HG03442 (cell line): ENCODE results near the gene OPN1MW2.
"Not testable (repeated sequence)": the region's sequence is repeated elsewhere in the genome, so short reads cannot be mapped to it uniquely, and the experiment has no call there.

Experiments used
- ATAC-seq: cut with Tn5 transposase; IDR thresholded peaks from one replicate; pipeline ENCODE4 v1.9.1; 2021; ENCODE audit warnings: mild to moderate bottlenecking, moderate library complexity; ENCODE audit not compliant: unreplicated experiment

OPN1MW2 gene

DNA sequence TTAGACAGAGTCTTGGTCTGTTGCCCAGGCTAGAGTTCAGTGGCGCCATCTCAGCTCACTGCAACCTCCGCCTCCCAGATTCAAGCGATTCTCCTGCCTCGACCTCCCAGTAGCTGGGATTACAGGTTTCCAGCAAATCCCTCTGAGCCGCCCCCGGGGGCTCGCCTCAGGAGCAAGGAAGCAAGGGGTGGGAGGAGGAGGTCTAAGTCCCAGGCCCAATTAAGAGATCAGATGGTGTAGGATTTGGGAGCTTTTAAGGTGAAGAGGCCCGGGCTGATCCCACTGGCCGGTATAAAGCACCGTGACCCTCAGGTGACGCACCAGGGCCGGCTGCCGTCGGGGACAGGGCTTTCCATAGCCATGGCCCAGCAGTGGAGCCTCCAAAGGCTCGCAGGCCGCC lies at the start of gene OPN1MW2:
TSS of gene OPN1MW2 (plus strand) at position 301 of the 400 bp plus-strand sequence. CDS start at position 361, 60 bp downstream.
- not testable (repeated sequence) for ATAC-seq

DNA sequence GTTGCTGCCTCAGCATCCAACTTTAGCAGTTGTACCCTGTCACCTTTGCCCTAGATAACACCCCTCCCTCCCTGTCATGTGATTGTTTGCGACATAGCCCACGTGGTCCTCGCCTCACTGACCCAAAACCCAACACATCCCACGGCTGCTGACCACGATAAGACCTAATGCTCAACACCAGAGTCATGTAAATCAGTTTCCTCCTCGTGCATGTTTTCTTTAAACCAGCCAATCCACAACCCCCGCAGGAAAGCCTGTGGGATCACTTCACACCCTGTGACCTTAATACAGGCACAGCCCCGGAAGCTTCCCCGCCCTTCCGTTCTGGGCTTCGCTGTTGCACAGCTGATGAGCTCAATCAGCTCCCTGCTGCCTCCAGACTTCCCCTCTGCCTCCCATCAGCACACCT lies 47.0 kb upstream of the OPN1MW2 start:
- peak; percentile 73 for ATAC-seq

DNA sequence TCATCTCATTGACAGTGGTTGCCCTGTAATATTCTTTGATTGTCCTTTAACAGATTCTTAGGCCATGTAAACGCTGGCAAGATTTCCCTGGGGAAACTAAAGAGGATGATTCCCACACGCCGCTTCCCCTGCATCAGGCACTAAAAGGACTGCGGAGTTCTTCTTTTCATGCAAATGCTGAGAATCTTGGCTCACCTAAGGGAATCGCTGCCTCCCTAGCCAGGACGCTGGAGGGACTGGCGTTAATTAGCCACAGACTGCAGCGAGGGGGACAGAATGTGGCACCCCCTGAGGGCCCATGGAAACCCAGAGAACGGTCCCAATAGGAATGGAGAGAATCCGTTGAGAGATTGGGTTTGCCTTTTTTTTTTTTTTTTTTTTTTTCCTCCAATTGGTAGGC lies 45.2 kb upstream of the OPN1MW2 start:
- ATAC-seq: not testable (repeated sequence)

DNA sequence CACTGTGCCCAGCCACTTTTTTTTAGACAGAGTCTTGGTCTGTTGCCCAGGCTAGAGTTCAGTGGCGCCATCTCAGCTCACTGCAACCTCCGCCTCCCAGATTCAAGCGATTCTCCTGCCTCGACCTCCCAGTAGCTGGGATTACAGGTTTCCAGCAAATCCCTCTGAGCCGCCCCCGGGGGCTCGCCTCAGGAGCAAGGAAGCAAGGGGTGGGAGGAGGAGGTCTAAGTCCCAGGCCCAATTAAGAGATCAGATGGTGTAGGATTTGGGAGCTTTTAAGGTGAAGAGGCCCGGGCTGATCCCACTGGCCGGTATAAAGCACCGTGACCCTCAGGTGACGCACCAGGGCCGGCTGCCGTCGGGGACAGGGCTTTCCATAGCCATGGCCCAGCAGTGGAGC lies 37.3 kb upstream of the OPN1MW2 start, which contains the start of gene OPN1MW:
TSS of gene OPN1MW (plus strand) at position 301 of the 400 bp plus-strand sequence. CDS start at position 383, 82 bp downstream.
- ATAC-seq: not testable (repeated sequence)

DNA sequence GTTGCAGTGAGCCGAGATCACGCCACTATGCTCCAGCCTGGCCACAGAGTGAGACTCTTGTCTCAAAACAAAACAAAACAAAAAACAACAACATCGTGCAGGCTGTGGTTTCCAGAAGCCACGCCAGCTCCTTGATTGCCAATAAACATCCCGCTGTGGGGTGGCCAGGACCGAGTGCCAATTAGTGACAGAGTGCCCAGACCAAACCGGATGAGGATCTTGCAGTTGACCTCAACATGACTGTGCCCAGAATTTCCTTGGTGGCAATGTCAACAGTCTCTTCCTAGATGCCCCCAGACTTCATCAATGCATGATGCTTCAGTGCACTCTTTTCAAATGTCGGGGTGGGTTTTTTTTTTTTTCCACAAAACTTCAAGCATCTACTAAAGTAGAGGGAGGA lies 35.8 kb upstream of the OPN1MW2 start:
- not testable (repeated sequence) for ATAC-seq

DNA sequence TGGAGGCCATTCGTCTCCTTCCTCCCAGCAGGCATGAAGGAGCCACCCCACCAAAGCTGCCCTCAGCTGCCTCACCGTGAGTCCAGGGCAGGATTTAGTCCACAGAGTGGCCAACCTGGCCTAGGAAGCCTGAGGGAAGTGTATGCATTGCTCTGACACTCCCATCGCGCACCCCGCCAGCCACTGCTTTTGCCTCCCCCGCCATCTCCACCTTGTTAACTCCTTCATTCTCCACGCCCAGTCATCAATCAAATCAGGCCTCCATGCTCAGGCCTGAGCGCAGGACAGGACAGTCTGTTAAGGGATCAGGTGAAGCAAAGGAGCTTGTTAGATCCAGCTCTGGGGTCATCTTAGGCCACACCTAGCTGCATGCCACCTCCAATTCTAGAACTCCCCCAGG lies 26.7 kb upstream of the OPN1MW2 start:
- not testable (repeated sequence) for ATAC-seq

DNA sequence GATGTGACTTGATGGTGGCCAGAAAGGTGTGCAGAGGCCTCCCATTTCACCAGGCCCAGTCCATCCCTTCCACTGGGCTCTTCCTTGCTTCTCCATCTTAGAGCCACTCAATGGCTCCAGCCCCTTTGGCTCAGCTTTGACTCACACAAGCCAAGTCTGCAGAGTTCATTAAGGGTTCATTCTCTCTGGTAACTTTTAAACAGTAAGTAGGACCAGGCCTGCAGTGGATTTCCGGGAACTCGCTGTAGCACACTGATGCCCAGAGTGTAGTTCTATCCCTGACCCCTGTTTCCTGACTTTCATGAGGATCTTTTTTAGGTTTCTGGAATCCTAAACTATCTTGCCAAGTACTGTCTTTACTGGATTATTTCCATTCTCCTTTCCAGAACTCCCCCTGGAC lies 25.2 kb upstream of the OPN1MW2 start:
- not testable (repeated sequence) for ATAC-seq

DNA sequence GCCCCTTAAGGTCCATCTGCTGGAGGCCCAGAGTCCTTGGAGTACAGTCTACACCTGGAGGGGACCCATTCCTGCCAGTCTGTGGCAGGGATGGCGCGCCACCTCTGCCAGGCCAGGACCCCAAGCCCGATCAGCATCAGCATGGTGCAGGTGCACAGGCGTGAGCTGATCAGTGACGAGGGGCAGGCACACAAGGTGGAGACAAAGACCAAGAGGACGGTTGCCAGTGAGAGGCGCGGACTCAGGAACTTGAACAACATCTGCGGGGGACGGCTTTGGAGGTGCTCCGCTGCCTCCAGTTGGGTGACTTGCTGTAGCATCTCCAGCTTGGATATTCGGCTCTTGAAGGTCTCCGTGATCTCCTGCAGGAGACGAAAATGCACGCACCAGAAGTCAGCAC lies 23.1 kb upstream of the OPN1MW2 start:
- not testable (repeated sequence) for ATAC-seq

DNA sequence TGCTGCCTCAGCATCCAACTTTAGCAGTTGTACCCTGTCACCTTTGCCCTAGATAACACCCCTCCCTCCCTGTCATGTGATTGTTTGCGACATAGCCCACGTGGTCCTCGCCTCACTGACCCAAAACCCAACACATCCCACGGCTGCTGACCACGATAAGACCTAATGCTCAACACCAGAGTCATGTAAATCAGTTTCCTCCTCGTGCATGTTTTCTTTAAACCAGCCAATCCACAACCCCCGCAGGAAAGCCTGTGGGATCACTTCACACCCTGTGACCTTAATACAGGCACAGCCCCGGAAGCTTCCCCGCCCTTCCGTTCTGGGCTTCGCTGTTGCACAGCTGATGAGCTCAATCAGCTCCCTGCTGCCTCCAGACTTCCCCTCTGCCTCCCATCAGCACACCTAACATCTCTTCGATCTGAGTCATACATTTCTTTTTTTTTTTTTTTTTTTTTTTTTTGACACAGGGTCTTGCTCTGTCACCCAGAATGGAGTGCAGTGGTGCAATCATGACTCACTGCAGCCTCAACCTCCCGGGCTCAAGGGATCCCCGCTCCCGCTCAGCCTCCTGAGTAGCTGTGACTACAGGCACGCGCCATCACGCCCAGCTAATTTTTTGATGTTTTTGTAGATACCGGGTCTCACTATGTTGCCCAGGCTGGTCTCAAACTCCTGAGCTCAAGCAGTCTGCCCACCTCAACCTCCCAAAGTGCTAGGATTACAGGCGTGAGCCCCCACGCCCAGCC lies 9.7 kb upstream of the OPN1MW2 start:
- ATAC-seq: peak; percentile 67

DNA sequence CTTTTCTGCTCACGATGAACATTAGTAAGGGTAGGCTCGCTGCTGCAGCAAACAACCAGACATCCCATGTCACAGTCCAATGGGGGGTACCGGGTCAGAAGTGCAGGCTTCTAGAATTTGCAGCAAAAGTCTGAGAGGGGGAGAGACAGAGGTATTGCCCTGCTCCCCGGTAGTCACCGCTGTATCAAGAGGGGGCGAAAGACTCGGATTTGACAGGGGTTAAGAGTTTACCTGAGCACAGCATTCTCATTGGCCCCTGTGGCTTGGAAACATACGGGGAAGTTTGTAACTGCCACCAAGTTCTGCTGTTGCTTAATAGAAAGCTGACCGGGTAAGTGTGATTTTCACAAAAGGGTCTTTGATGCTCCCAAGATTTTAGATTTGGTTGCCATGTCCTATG lies 8.5 kb upstream of the OPN1MW2 start:
- not testable (repeated sequence) for ATAC-seq

DNA sequence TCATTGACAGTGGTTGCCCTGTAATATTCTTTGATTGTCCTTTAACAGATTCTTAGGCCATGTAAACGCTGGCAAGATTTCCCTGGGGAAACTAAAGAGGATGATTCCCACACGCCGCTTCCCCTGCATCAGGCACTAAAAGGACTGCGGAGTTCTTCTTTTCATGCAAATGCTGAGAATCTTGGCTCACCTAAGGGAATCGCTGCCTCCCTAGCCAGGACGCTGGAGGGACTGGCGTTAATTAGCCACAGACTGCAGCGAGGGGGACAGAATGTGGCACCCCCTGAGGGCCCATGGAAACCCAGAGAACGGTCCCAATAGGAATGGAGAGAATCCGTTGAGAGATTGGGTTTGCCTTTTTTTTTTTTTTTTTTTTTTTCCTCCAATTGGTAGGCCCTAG lies 8.1 kb upstream of the OPN1MW2 start:
- not testable (repeated sequence) for ATAC-seq

DNA sequence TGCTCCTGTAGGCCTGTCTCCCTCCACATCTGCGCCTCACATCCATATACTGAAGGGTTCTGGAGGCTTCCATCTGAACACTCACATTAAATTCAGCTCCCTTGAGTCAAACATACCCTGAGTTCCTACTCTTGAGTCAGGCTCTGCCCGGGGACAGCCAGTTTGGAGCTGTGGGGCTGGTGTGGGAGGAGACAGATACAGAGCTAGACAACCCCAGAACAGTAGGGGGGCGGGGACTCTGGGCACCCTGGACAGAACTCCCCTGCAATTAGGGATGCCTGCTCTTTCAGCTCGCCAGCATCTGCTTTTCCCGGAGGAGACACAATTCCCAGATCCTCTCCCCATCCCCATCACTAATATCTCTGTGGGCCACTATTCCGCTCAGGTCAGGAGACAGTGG lies 5.7 kb downstream of the OPN1MW2 start:
- not testable (repeated sequence) for ATAC-seq

DNA sequence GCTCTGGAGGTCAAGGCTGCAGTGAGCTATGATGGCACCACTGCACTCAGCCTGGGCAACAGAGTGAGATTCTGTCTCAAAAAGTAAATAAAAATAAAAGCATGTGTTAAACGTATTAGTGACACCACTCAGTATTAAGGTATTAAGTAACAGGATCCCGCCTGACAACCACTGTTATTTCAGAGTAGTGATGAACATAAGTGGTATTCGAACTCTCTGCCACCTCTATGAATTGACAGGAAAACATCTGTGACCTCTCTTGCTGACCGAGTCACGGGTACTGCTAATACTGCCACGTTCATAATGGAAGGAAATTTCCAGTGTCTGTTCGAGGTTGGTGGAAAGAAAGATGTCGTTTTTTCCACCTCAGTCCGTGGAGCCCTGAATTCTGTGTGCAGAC lies 7.2 kb downstream of the OPN1MW2 start:
- ATAC-seq: not testable (repeated sequence)

DNA sequence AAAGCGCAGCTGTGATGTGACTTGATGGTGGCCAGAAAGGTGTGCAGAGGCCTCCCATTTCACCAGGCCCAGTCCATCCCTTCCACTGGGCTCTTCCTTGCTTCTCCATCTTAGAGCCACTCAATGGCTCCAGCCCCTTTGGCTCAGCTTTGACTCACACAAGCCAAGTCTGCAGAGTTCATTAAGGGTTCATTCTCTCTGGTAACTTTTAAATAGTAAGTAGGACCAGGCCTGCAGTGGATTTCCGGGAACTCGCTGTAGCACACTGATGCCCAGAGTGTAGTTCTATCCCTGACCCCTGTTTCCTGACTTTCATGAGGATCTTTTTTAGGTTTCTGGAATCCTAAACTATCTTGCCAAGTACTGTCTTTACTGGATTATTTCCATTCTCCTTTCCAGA lies 11.9 kb downstream of the OPN1MW2 start:
- ATAC-seq: not testable (repeated sequence)

DNA sequence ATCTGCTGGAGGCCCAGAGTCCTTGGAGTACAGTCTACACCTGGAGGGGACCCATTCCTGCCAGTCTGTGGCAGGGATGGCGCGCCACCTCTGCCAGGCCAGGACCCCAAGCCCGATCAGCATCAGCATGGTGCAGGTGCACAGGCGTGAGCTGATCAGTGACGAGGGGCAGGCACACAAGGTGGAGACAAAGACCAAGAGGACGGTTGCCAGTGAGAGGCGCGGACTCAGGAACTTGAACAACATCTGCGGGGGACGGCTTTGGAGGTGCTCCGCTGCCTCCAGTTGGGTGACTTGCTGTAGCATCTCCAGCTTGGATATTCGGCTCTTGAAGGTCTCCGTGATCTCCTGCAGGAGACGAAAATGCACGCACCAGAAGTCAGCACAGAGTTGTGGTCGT lies 14.1 kb downstream of the OPN1MW2 start:
- ATAC-seq: not testable (repeated sequence)

DNA sequence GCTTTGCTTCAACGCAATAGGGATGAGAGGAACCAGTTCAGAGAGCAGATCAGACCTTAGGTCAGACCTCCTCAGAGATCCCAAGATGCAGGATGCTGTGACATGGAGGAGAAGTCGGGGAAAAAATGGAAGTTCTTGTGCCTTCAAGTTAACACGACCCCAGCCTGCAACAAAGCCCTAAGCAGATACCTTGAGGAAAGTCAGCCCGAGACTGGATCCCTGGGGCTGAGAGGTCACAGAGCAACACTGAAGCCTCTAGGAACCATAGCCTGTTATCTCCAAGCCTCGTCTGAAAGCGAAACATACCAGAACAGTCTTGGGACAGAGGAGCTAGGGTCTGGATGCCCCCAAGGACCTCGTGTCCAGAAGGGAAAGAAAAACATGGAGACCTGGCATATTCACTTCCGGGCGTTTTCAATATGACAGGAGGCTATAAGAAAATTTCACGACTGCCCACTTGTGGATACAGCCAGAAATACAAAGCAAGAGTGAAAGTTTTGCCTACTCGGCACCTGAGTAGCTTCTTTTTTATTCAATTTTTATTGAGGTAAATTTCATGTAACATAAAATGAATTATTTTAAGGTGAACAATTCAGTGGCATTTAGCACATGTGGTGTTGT lies 19.5 kb downstream of the OPN1MW2 start:
- ATAC-seq: not testable (repeated sequence)

DNA sequence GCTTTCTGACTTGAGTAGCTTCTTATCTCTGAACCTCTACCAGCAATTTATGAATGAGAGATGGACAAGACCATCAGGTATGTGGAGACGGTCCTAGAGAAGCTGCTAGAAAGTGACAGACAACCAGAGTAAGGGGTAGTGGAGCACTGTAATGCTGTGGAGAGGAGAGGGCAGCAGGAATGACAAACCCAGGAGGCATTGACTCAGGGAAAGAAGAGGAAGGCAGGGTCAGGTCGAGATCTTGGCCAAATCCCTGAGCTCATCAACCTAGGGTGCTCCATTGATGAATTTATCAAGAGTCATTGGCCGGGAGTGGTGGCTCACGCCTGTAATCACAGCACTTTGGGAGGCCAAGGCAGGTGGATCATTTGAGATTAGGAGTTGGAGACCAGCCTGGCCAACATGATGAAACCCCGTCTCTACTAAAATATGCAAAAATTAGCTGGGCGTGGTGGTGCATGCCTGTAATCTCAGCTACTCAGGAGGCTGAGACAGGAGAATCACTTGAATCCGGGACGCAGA lies 20.5 kb downstream of the OPN1MW2 start:
- ATAC-seq: not testable (repeated sequence)

DNA sequence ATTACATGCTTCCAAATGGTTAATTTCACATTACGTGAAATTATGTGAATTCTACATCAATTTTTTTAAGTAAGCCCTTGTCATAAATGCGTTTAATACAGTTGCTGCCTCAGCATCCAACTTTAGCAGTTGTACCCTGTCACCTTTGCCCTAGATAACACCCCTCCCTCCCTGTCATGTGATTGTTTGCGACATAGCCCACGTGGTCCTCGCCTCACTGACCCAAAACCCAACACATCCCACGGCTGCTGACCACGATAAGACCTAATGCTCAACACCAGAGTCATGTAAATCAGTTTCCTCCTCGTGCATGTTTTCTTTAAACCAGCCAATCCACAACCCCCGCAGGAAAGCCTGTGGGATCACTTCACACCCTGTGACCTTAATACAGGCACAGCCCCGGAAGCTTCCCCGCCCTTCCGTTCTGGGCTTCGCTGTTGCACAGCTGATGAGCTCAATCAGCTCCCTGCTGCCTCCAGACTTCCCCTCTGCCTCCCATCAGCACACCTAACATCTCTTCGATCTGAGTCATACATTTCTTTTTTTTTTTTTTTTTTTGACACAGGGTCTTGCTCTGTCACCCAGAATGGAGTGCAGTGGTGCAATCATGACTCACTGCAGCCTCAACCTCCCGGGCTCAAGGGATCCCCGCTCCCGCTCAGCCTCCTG lies 28.0 kb downstream of the OPN1MW2 start:
- ATAC-seq: peak; percentile 85

DNA sequence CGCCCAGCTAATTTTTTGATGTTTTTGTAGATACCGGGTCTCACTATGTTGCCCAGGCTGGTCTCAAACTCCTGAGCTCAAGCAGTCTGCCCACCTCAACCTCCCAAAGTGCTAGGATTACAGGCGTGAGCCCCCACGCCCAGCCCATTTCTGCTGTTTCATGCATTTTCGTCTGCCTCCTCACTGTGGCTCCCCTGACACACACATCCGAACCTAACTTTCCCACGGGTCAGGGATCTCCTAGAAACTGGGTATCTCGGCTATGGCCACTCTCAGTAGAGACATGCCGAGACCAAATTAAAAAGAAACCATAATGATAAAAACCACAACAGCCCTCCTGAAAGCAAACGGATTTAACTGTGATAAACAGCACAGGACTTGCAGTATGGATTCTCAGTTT lies 28.5 kb downstream of the OPN1MW2 start:
- ATAC-seq: not testable (repeated sequence)

DNA sequence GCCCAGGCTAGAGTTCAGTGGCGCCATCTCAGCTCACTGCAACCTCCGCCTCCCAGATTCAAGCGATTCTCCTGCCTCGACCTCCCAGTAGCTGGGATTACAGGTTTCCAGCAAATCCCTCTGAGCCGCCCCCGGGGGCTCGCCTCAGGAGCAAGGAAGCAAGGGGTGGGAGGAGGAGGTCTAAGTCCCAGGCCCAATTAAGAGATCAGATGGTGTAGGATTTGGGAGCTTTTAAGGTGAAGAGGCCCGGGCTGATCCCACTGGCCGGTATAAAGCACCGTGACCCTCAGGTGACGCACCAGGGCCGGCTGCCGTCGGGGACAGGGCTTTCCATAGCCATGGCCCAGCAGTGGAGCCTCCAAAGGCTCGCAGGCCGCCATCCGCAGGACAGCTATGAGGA lies 37.7 kb downstream of the OPN1MW2 start, which contains the start of gene OPN1MW3:
TSS of gene OPN1MW3 (plus strand) at position 301 of the 400 bp plus-strand sequence. CDS start at position 339, 38 bp downstream.
- not testable (repeated sequence) for ATAC-seq

DNA sequence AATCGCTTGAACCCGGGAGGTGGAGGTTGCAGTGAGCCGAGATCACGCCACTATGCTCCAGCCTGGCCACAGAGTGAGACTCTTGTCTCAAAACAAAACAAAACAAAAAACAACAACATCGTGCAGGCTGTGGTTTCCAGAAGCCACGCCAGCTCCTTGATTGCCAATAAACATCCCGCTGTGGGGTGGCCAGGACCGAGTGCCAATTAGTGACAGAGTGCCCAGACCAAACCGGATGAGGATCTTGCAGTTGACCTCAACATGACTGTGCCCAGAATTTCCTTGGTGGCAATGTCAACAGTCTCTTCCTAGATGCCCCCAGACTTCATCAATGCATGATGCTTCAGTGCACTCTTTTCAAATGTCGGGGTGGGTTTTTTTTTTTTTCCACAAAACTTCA lies 39.2 kb downstream of the OPN1MW2 start:
- ATAC-seq: not testable (repeated sequence)
